GM21423 (cell line): ENCODE results near the gene CMIP.

Experiments
- ATAC-seq: cut with Tn5 transposase; IDR thresholded peaks from one replicate; pipeline ENCODE4 v1.9.1; 2021; ENCODE audit warnings: mild to moderate bottlenecking, moderate library complexity; ENCODE audit not compliant: unreplicated experiment

CMIP gene

GRCh38 chr16:81755915-81756614 lies 311.5 kb downstream of the CMIP start:
- no peak for ATAC-seq

- no peak for ATAC-seq
These were observed 312.2 kb downstream of the CMIP start for GRCh38 chr16:81756615-81757356.

- ATAC-seq, result no peak
These were observed 313.8 kb downstream of the CMIP start for GRCh38 chr16:81758376-81758775.
